Stimulated activated CD4-positive, alpha-beta T cell treated with anti-CD3 and anti-CD28 coated beads, Interleukin-4, amount 100 ng/mL, for 4 hours (primary cell): ENCODE data around the gene NCOR2.

Experiments used
- DNase-seq, 2 experiments: peaks; one replicate each; pipeline ENCODE4 v3.0.0-alpha.2; 2020

Gene NCOR2

DNA sequence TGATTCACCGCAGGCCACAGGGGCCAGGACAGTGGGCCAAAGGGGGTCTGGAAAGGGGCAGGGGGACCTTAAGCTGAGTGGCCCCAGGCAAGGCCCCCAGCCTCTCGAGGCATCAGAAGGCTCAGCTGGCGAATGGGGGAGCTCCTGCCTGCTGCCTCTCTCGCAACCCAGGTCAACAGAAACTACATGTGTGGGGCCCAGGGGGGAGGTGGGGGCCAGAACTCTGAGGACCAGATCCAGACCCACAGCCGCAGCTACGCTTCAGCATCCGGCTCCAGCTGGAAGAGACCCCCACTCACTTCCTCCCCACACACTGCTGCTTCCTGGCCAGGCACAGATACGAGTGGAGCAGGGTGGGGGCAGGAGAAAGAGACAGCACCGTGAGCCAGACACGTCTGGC, 46.5 kb downstream of the NCOR2 start:
- no peak for DNase-seq

DNA sequence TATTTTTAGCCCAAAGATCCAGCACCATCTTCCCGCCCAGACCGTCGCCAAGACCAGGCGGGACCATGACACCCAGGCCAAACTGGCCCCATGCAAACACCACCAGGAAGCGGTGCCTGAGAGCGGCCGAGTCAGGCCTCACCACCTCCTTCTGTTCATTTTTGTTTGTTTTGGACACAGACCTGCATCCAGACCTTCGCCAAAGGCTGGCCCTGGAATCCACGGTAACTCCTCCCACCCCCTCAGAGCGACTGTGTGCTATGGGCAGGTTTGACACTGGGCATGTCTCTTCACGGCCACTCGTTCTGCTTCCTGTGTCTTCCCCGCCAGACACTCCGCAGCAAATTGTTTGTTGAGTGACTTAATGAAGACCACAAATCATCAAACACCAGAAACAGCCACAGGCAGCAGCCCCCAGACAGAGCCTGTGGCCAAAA, 47.1 kb downstream of the NCOR2 start:
- DNase-seq, result no peak

DNA sequence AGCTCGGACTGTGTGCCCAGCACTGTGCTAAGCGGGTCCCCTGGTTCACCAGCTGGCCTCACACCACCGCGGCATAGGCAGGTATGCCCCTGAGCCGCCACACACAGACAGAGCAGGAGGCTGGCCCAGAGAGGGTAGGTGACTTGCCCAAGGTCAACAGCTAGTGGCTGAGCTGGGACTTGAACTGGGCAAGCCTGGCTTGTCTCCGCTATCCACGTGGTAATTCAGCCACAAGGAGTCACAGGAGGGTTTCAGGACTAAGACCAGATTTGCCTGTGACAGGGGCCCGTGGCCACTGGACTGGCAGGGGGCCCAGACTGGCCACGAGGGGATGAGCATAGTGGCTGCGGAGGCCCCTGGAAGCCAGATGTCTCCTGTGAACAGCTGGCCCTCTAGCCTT, 47.7 kb downstream of the NCOR2 start:
- DNase-seq, result no peak

DNA sequence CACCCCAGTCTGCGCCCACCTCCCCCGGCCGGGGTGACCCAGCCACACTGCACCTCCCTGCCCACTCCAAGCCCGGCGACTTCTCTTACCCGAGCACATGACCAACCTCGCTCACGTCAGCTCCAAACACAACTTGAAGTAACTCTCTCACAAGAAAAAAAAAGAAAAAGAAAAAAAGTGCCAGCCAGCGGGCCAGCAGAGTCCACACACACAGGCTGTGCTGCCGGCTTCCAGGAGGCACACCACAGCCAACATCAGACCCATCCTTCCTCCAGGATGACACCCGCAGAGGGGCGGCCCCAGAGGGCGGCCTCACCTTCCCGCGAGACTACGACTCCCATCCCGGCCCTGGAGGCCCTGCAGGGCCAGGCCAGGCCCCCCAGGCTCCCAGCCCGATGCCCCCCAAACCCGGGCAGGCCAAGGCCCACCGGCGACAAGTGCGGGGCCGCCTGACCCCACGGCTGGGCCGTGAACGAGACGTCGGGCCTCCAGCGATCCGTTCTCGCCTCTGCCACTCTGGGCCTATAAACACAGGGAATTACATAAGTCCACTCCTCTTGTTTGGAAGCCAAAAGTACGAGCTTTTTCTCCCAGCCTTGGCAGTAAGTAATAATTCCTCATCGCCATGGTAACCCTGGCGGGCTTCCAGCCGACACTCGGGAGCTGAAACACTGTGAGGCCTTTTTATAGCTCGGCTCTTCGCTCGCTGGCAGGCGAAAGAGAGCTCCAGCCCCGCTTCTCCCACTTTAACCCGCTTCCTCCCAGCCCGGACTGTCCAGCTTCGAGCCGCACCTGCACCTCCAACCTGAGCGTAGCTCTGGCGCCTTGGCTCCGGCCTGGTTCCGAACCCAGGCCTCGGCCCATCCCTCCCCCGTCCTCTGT, 49.1 kb downstream of the NCOR2 start:
- no peak for DNase-seq
